Stomach (tissue), 4 donors: Measurements from ENCODE around the gene PEA15.

Experiments used
- EP300 ChIP-seq: sonication (generic); formaldehyde crosslinking; IDR thresholded peaks from one replicate; pipeline ENCODE4 v1.6.1; 2017; ENCODE audit warnings: antibody characterized with exemption
- POLR2A ChIP-seq, 4 donors: fragments of 450-650 bp; IDR thresholded peaks; one replicate each; pipeline ENCODE4 v1.6.1; 2016; ENCODE audit warnings: antibody characterized with exemption in 4 of 4, control low read depth in 2 of 4, mild to moderate bottlenecking in 1 of 4, moderate library complexity in 1 of 4
- POLR2AphosphoS5 ChIP-seq, 3 donors: sonication (generic); formaldehyde crosslinking; IDR thresholded peaks; one replicate each; pipeline ENCODE4 v1.6.1; 2016; ENCODE audit warnings: antibody characterized with exemption in 3 of 3
- TF ChIP-seq, protein P1 (sequence below), 7 experiments: fragments of 450-650 bp in 4 of 7; fragments of 200-600 bp in 3 of 7; sonication (generic) in 3 of 7; IDR thresholded peaks; one replicate each; pipeline ENCODE4 v1.5.1; 2016 to 2019; ENCODE audit warnings: antibody characterized with exemption in 7 of 7, control low read depth in 2 of 7, mild to moderate bottlenecking in 1 of 7

DNA sequence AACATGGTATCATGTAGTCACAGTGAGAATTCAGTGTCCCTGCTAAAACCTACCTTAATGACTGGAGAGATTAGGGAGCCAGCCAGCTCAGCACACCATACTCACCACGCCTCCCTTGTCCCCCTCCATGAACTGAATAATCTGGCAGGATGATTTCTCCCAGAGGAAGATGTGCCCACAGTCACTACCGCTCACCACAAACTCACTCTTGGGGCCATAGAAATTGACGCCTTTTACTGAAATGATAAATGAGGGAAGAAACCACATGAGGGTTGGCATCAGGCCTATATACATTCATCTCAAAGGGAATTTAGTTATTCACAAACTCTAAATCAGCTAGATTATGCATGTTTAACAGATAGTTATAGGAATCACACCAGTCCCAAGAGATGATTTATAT, 17.4 kb downstream of the PEA15 start:
- TF ChIP-seq POLR2AphosphoS5 (IDR thresholded peaks at IDR 0.05) (no peak), POLR2A (IDR thresholded peaks at IDR 0.05) (no peak), EP300 (no peak)
- TF ChIP-seq, protein P1, sequence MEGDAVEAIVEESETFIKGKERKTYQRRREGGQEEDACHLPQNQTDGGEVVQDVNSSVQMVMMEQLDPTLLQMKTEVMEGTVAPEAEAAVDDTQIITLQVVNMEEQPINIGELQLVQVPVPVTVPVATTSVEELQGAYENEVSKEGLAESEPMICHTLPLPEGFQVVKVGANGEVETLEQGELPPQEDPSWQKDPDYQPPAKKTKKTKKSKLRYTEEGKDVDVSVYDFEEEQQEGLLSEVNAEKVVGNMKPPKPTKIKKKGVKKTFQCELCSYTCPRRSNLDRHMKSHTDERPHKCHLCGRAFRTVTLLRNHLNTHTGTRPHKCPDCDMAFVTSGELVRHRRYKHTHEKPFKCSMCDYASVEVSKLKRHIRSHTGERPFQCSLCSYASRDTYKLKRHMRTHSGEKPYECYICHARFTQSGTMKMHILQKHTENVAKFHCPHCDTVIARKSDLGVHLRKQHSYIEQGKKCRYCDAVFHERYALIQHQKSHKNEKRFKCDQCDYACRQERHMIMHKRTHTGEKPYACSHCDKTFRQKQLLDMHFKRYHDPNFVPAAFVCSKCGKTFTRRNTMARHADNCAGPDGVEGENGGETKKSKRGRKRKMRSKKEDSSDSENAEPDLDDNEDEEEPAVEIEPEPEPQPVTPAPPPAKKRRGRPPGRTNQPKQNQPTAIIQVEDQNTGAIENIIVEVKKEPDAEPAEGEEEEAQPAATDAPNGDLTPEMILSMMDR (IDR thresholded peaks at IDR 0.05) = no peak
